Kidney (tissue), 14 donors: ENCODE data around the gene TAX1BP1. TPM values are rescaled to one million over a fixed set of nuclear protein-coding genes. Genes with fewer than 3 reads are reported as not detected.

Experiments used
- DNase-seq, 5 donors: peaks; one replicate each; pipeline ENCODE4 v3.0.0-alpha.2; 2013 to 2020
- FAIRE-seq: peaks from 2 replicates; lab custom pipeline; 2012; peaks lifted over from hg19 to GRCh38; lab: Jason Lieb, UNC
- H3K27ac ChIP-seq, 2 donors: one replicate each; pipeline ENCODE4 v1.7.0; 2013; ENCODE audit warnings: low read depth in 2 of 2, low read length in 2 of 2, inconsistent platforms in 1 of 2
- H3K27me3 ChIP-seq: one replicate; pipeline ENCODE4 v1.7.1; 2013; ENCODE audit warnings: low read length, inconsistent platforms; ENCODE audit not compliant: control insufficient read depth, insufficient read depth
- H3K36me3 ChIP-seq, 3 donors: one replicate each; pipeline versions ENCODE4 v1.7.0 to v1.7.1; 2013; ENCODE audit warnings: low read length in 3 of 3, control low read depth in 1 of 3, inconsistent platforms in 1 of 3; ENCODE audit not compliant: insufficient read depth in 3 of 3, control insufficient read depth in 2 of 3
- H3K4me1 ChIP-seq, 3 donors: one replicate each; pipeline versions ENCODE4 v1.7.0 to v1.7.1; 2013; ENCODE audit warnings: low read length in 3 of 3, inconsistent platforms in 1 of 3, low read depth in 1 of 3; ENCODE audit not compliant: control insufficient read depth in 2 of 3, insufficient read depth in 2 of 3
- H3K4me3 ChIP-seq, 3 donors: one replicate each; pipeline versions ENCODE4 v1.7.0 to v1.8.1; 2013; ENCODE audit warnings: low read length in 3 of 3, control low read depth in 1 of 3, inconsistent platforms in 1 of 3
- H3K9ac ChIP-seq, 3 donors: one replicate each; pipeline versions ENCODE4 v1.7.0 to v1.7.1; 2013; ENCODE audit warnings: low read length in 3 of 3, control low read depth in 1 of 3, inconsistent platforms in 1 of 3
- H3K9me3 ChIP-seq, 3 donors: one replicate each; pipeline versions ENCODE4 v1.7.0 to v1.7.1; 2013; ENCODE audit warnings: low read length in 3 of 3, control low read depth in 1 of 3, inconsistent platforms in 1 of 3; ENCODE audit not compliant: control insufficient read depth in 2 of 3, insufficient read depth in 1 of 3
- intact Hi-C: fragments of 100-400 bp; cut with DNase I; formaldehyde crosslinking; loops from one replicate; pipeline ENCODE4 v1.11.1; 2022
- polyA plus RNA-seq: library from polyadenylated mRNA; stranded (reverse); fragments of 350-450 nt; fragmentation: Illumina TruSeq; extraction: RNeasy Lipid Tissue Mini Kit (QIAGEN cat#74804); gene quantifications from one replicate; pipeline ENCODE4 v1.2.3, GENCODE V29; 2014; ENCODE audit warnings: low read depth, low replicate concordance; ENCODE audit not compliant: insufficient read depth
- total RNA-seq: library from RNA; stranded (reverse); fragmentation: NEBNext Ultra II Directional; extraction: Animal tissue kit (Norgen Biotek cat#: 25700); gene quantifications from one replicate; pipeline ENCODE4 v1.2.1, GENCODE V29; 2021
- TF ChIP-seq, protein P1 (sequence below): IDR thresholded peaks from 3 replicates; pipeline ENCODE4 v1.5.1; 2012; ENCODE audit warnings: mild to moderate bottlenecking, moderate library complexity, borderline replicate concordance; ENCODE audit not compliant: insufficient read depth; ENCODE audit errors: extremely low read depth
- donor health status: control.
- donor health status: control.
- donor health status: control.
- donor health status: control.
- donor health status: control.
- donor health status: DM: yes; HTN: yes; CAD: no.
- donor health status: Normal renal cell carcinoma (clear cell type).

The TAX1BP1 gene
- total and polyA plus RNA-seq, 2 donors from 2014 or later = 88.4 to 113 TPM

DNA sequence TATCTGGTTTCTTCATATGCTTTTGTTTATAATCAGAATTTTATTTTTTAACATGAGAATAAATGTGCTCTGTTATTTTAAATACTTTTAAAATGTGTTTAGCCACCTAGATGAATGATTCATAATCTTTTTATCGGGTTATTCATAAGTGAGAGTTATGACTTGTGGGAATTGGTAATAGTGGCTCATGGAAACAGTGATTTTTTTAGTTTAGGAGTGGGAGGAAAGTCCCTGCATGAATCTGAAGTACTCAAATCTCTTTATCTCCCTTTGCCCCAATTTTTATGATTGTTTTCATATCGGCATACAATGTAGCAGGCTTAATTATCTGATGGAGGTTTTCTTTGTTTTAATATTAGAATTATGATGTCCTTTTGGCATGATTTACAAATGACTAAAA, 42.9 kb downstream of the TAX1BP1 start:
- TF ChIP-seq, protein P1, sequence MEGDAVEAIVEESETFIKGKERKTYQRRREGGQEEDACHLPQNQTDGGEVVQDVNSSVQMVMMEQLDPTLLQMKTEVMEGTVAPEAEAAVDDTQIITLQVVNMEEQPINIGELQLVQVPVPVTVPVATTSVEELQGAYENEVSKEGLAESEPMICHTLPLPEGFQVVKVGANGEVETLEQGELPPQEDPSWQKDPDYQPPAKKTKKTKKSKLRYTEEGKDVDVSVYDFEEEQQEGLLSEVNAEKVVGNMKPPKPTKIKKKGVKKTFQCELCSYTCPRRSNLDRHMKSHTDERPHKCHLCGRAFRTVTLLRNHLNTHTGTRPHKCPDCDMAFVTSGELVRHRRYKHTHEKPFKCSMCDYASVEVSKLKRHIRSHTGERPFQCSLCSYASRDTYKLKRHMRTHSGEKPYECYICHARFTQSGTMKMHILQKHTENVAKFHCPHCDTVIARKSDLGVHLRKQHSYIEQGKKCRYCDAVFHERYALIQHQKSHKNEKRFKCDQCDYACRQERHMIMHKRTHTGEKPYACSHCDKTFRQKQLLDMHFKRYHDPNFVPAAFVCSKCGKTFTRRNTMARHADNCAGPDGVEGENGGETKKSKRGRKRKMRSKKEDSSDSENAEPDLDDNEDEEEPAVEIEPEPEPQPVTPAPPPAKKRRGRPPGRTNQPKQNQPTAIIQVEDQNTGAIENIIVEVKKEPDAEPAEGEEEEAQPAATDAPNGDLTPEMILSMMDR = no peak
- Histone ChIP-seq H3K4me3 (no peak overlapping the region), H3K4me1 (no peaks in the 10 kb centered on the region), H3K36me3 (peaks cover 0 to 5% (median 5%) of the 10 kb centered on the region in 3 donors), H3K27me3 (no peaks in the 10 kb centered on the region), H3K27ac (no peak overlapping the region), H3K9me3 (no peaks in the 10 kb centered on the region), H3K9ac (no peak overlapping the region)
- intact Hi-C loops = no loop called here
- FAIRE-seq (no peak), DNase-seq (no peak)

DNA sequence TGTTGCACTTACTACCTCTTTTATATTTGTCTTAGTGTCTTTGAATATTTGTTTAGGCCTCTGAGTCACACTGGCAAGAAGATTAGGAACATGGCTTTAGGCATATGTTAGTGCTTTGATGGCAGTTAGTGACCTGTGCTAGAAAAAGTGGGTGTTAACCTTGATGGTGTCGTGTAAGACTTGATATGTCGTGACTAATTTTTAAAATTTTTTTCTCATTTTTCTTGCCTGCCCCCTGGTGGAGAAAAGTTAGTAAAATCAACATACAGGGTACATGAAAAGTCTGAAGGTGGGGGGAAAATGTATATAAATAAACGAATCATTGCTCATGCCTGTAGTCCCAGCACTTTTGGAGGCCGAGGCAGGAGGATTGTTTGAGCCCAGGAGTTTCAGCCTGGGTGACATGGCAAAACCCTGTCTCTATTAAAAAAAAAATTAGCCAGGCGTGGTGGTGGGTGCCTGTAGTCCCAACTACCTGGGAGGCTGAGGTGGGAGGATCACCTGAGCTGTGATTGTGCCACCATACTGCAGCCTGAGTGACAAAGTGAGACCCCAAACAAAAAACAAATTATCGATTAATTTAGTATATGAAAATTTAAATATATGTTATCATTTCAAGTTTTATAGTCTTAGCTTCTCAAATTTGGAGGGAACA, 44.6 kb downstream of the TAX1BP1 start:
- H3K9me3 ChIP-seq = no peaks in the 10 kb centered on the region
- TF ChIP-seq, protein P1 = peak; percentile 42
- H3K9ac ChIP-seq = no peak overlapping the region
- DNase-seq = peak in 2 of 5 donors; percentile 24 to 40
- intact Hi-C loops = no loop called here
- H3K36me3 ChIP-seq = peaks cover 0 to 5% (median 5%) of the 10 kb centered on the region in 3 donors
- FAIRE-seq = peak; percentile 66
- no peak overlapping the region for H3K27ac ChIP-seq
- no peak overlapping the region for H3K4me3 ChIP-seq
- no peaks in the 10 kb centered on the region for H3K4me1 ChIP-seq
- no peaks in the 10 kb centered on the region for H3K27me3 ChIP-seq

GRCh38 chr7:27788437-27788836, 48.5 kb downstream of the TAX1BP1 start:
- H3K4me3 ChIP-seq = no peak overlapping the region
- intact Hi-C loops = no loop called here
- H3K9me3 ChIP-seq = no peaks in the 10 kb centered on the region
- H3K27ac ChIP-seq = no peak overlapping the region
- DNase-seq (no peak), FAIRE-seq (no peak)
- TF ChIP-seq, protein P1 = no peak
- no peaks in the 10 kb centered on the region for H3K4me1 ChIP-seq
- no peaks in the 10 kb centered on the region for H3K27me3 ChIP-seq
- H3K36me3 ChIP-seq = peaks cover 2 to 19% (median 11%) of the 10 kb centered on the region in 3 donors
- H3K9ac ChIP-seq = no peak overlapping the region

GRCh38 chr7:27793780-27794179, 53.8 kb downstream of the TAX1BP1 start:
- H3K9ac ChIP-seq = no peak overlapping the region
- no peaks in the 10 kb centered on the region for H3K4me1 ChIP-seq
- H3K9me3 ChIP-seq = no peaks in the 10 kb centered on the region
- TF ChIP-seq, protein P1 = no peak
- H3K27ac ChIP-seq = no peak overlapping the region
- FAIRE-seq (no peak), DNase-seq (no peak)
- H3K27me3 ChIP-seq = no peaks in the 10 kb centered on the region
- intact Hi-C loops = no loop called here
- H3K4me3 ChIP-seq = no peak overlapping the region
- peaks cover 5 to 40% (median 10%) of the 10 kb centered on the region in 3 donors for H3K36me3 ChIP-seq
